GM10266 (cell line): ENCODE data around the gene ATP1A3.

Experiments
- DNase-seq: peaks from one replicate; pipeline ENCODE4 v3.0.0; 2012; ENCODE audit errors: extremely low spot score
- CTCF ChIP-seq: IDR thresholded peaks from 2 replicates; pipeline ENCODE4 v1.5.1; 2012; ENCODE audit warnings: mild to moderate bottlenecking, low read depth; ENCODE audit not compliant: control insufficient read depth, insufficient read depth; ENCODE audit errors: missing control alignments

Gene ATP1A3

GRCh38 chr19:41919948-41920712 lies 73.9 kb downstream of the ATP1A3 start:
- DNase-seq = no peak
- no peak for TF ChIP-seq CTCF

- no peak for TF ChIP-seq CTCF
- DNase-seq = no peak
These were observed 75.3 kb downstream of the ATP1A3 start for GRCh38 chr19:41918653-41919244.

- DNase-seq = no peak
- no peak for TF ChIP-seq CTCF
These were observed 75.9 kb downstream of the ATP1A3 start for GRCh38 chr19:41918095-41918494.

GRCh38 chr19:41917676-41918075 lies 76.4 kb downstream of the ATP1A3 start:
- no peak for TF ChIP-seq CTCF
- no peak for DNase-seq
